Astrocyte (in vitro differentiated cells and primary cell): ENCODE measurements around the gene DMRT2. TPM values are rescaled to one million over a fixed set of nuclear protein-coding genes. Genes with fewer than 3 reads are reported as not detected.

Experiments
- DNase-seq: peaks from one replicate; pipeline ENCODE4 v3.0.0-alpha.2; 2010; ENCODE audit warnings: low read depth
- FAIRE-seq: peaks from 2 replicates; lab custom pipeline; 2011; peaks lifted over from hg19 to GRCh38; lab: Jason Lieb, UNC
- H2AFZ ChIP-seq: 2 replicates; pipeline ENCODE4 v1.6.0; 2012; ENCODE audit warnings: low read depth, low read length, inconsistent platforms
- H3K27ac ChIP-seq: 2 replicates; pipeline ENCODE4 v1.5.1; 2011; ENCODE audit warnings: low read depth, low read length, inconsistent platforms
- H3K27me3 ChIP-seq: 2 replicates; pipeline ENCODE4 v1.6.0; 2011; ENCODE audit warnings: low read length, inconsistent platforms; ENCODE audit not compliant: insufficient read depth
- H3K36me3 ChIP-seq: 2 replicates; pipeline ENCODE4 v1.5.1; 2011; ENCODE audit warnings: low read length, inconsistent platforms; ENCODE audit not compliant: insufficient read depth
- H3K4me1 ChIP-seq: 2 replicates; pipeline ENCODE4 v1.5.1; 2011; ENCODE audit warnings: low read length, inconsistent platforms; ENCODE audit not compliant: insufficient read depth
- H3K4me2 ChIP-seq: 2 replicates; pipeline ENCODE4 v1.6.0; 2012; ENCODE audit warnings: low read length, inconsistent platforms
- H3K4me3 ChIP-seq: 2 replicates; pipeline ENCODE4 v1.5.1; 2011; ENCODE audit warnings: low read depth, mild to moderate bottlenecking, low read length, inconsistent platforms; ENCODE audit not compliant: insufficient read depth
- H3K79me2 ChIP-seq: 2 replicates; pipeline ENCODE4 v1.6.0; 2012; ENCODE audit warnings: mild to moderate bottlenecking, low read length, inconsistent platforms; ENCODE audit not compliant: insufficient read depth
- H3K9ac ChIP-seq: 2 replicates; pipeline ENCODE4 v1.6.0; 2012; ENCODE audit warnings: mild to moderate bottlenecking, low read length, inconsistent platforms
- H3K9me3 ChIP-seq: 2 replicates; pipeline ENCODE4 v1.5.1; 2012; ENCODE audit warnings: low read depth, mild to moderate bottlenecking, low read length, inconsistent platforms; ENCODE audit not compliant: insufficient read depth
- H4K20me1 ChIP-seq: 2 replicates; pipeline ENCODE4 v1.6.0; 2012; ENCODE audit warnings: low read length, inconsistent platforms; ENCODE audit not compliant: insufficient read depth
- H3K27ac Mint-ChIP-seq: one replicate; pipeline ENCODE4 v1.8.0; 2021; ENCODE audit warnings: mild to moderate bottlenecking, mixed read lengths; ENCODE audit not compliant: unreplicated experiment
- H3K27me3 Mint-ChIP-seq: one replicate; pipeline ENCODE4 v1.8.0; 2021; ENCODE audit warnings: low read depth, mixed read lengths; ENCODE audit not compliant: unreplicated experiment
- H3K36me3 Mint-ChIP-seq: one replicate; pipeline ENCODE4 v1.8.0; 2021; ENCODE audit warnings: low read depth, mixed read lengths; ENCODE audit not compliant: unreplicated experiment
- H3K4me1 Mint-ChIP-seq: one replicate; pipeline ENCODE4 v1.8.0; 2021; ENCODE audit warnings: low read depth, mixed read lengths; ENCODE audit not compliant: unreplicated experiment
- H3K4me3 Mint-ChIP-seq: one replicate; pipeline ENCODE4 v1.8.0; 2021; ENCODE audit warnings: mild to moderate bottlenecking, moderate library complexity, mixed read lengths; ENCODE audit not compliant: unreplicated experiment
- H3K9me3 Mint-ChIP-seq: one replicate; pipeline ENCODE4 v1.8.0; 2021; ENCODE audit warnings: mild to moderate bottlenecking, mixed read lengths; ENCODE audit not compliant: unreplicated experiment
- EZH2 ChIP-seq: IDR thresholded peaks from 2 replicates; pipeline ENCODE4 v1.6.1; 2012; ENCODE audit warnings: mild to moderate bottlenecking, low read length, inconsistent platforms; ENCODE audit not compliant: insufficient read depth
- total RNA-seq: library from RNA; stranded (reverse); gene quantifications from 2 replicates; pipeline ENCODE4 v1.2.1, GENCODE V29; 2021
- TF ChIP-seq, protein P1 (sequence below): IDR thresholded peaks from 2 replicates; pipeline ENCODE4 v1.5.1; 2011; ENCODE audit warnings: low read depth, mild to moderate bottlenecking, inconsistent platforms, low read length, moderate library complexity; ENCODE audit not compliant: insufficient read depth

DMRT2 gene
- total RNA-seq, 1 donor from 2014 or later: 0.18 TPM

DNA sequence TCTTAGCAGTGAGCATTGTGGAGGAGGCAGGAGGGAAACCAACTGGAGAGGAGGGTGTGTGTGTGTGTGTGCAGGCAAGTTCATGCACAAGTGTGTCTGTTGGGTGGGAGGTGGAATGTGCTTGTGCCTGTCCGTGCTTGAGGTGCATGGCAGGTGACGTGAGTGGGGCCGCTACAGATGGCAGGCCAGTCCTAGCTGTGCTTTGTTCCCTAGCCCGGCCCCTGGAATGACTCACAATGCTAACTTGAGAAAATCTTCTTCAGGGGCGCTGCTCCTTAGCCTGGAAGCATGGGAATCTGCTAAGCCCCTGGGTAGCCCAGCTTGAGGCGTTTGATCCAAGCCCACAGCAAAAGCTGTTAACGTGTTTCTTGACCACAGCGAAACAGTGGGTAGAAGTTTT, 25.0 kb upstream of the DMRT2 start:
- Mint-ChIP-seq H3K36me3 (no peaks in the 10 kb centered on the region), H3K27me3 (peaks cover 14% of the 10 kb centered on the region), H3K4me1 (no peaks in the 10 kb centered on the region), H3K9me3 (peaks cover 1% of the 10 kb centered on the region), H3K4me3 (no peak overlapping the region), H3K27ac (no peak overlapping the region)
- Histone ChIP-seq H3K36me3 (no peaks in the 10 kb centered on the region), H3K4me2 (no peak overlapping the region), H3K9ac (no peak overlapping the region), H3K9me3 (no peaks in the 10 kb centered on the region), H2AFZ (no peak overlapping the region), H4K20me1 (no peaks in the 10 kb centered on the region), H3K79me2 (no peaks in the 10 kb centered on the region), H3K27ac (no peak overlapping the region), H3K4me1 (no peaks in the 10 kb centered on the region), H3K4me3 (no peak overlapping the region), H3K27me3 (no peaks in the 10 kb centered on the region)
- no peak for DNase-seq
- TF ChIP-seq, protein P1, sequence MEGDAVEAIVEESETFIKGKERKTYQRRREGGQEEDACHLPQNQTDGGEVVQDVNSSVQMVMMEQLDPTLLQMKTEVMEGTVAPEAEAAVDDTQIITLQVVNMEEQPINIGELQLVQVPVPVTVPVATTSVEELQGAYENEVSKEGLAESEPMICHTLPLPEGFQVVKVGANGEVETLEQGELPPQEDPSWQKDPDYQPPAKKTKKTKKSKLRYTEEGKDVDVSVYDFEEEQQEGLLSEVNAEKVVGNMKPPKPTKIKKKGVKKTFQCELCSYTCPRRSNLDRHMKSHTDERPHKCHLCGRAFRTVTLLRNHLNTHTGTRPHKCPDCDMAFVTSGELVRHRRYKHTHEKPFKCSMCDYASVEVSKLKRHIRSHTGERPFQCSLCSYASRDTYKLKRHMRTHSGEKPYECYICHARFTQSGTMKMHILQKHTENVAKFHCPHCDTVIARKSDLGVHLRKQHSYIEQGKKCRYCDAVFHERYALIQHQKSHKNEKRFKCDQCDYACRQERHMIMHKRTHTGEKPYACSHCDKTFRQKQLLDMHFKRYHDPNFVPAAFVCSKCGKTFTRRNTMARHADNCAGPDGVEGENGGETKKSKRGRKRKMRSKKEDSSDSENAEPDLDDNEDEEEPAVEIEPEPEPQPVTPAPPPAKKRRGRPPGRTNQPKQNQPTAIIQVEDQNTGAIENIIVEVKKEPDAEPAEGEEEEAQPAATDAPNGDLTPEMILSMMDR: no peak
- no peak for TF ChIP-seq EZH2
- FAIRE-seq: no peak

DNA sequence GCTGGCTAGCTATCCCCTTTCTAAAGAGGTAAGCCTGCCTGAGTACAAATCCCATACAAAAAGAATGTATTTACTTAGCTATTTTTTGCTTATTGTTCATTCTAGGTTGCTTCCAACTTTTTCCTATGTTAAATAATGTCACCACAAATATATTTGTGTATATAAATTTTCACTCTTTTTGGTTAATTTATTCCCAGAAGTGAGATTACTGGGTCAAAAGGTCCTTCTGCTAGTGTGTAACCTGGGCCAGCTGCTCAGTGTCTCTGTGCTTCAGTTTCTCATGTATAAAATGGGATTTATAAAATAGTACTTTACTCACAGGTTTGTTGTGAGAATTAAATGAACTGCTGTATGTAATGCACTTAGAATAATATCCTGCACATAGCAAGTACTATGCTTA, 23.9 kb upstream of the DMRT2 start:
- DNase-seq (no peak), FAIRE-seq (no peak)
- H3K4me1 Mint-ChIP-seq: no peaks in the 10 kb centered on the region
- TF ChIP-seq, protein P1: no peak
- TF ChIP-seq EZH2: no peak
- H3K36me3 ChIP-seq: no peaks in the 10 kb centered on the region
- H3K27me3 ChIP-seq: no peaks in the 10 kb centered on the region
- H3K9me3 Mint-ChIP-seq: no peaks in the 10 kb centered on the region
- H3K27me3 Mint-ChIP-seq: peaks cover 14% of the 10 kb centered on the region
- no peak overlapping the region for H3K9ac ChIP-seq
- no peaks in the 10 kb centered on the region for H3K4me1 ChIP-seq
- H2AFZ ChIP-seq: no peak overlapping the region
- H3K9me3 ChIP-seq: no peaks in the 10 kb centered on the region
- no peak overlapping the region for H3K27ac Mint-ChIP-seq
- no peak overlapping the region for H3K4me3 ChIP-seq
- H3K79me2 ChIP-seq: no peaks in the 10 kb centered on the region
- no peak overlapping the region for H3K4me3 Mint-ChIP-seq
- H3K27ac ChIP-seq: no peak overlapping the region
- no peak overlapping the region for H3K4me2 ChIP-seq
- no peaks in the 10 kb centered on the region for H3K36me3 Mint-ChIP-seq
- no peaks in the 10 kb centered on the region for H4K20me1 ChIP-seq

DNA sequence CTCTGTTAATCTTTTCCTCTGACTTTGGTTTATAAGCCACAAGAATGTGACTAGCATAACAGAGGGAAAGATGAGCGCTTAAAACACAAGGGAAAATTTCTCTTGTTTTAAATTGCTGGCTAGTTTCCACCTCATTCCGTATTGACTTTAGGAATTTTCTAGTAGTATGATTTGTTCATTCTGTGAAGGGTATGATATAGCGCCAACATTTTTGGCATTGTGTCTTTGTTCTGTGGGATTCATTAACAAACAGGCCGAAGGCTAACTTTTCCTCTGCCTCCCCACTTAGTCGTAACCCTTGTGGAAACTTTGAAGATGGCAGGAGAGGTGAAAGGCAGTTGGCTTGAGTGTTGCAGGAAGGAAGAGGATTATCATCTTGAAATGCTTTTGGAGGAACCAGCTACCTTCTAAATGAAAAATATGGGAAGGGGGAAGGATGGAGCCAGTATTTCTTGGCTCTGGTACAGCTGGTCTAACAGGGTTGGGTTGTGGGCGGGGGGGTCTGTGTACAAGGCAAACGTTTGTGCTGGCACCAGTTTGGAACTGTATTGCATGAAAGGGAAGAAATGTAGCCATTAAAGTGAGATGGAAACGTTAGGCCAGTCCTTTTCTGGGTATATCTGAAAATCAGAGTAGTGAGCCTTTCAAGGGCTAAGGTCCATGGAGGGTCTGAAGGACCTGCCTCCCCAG, 21.5 kb upstream of the DMRT2 start:
- H3K4me1 Mint-ChIP-seq: no peaks in the 10 kb centered on the region
- Histone ChIP-seq H3K9me3 (no peaks in the 10 kb centered on the region), H3K4me1 (no peaks in the 10 kb centered on the region), H3K4me2 (no peak overlapping the region), H3K27ac (no peak overlapping the region), H3K36me3 (no peaks in the 10 kb centered on the region), H3K79me2 (no peaks in the 10 kb centered on the region), H2AFZ (no peak overlapping the region), H4K20me1 (no peaks in the 10 kb centered on the region), H3K9ac (no peak overlapping the region), H3K4me3 (no peak overlapping the region), H3K27me3 (no peaks in the 10 kb centered on the region)
- H3K36me3 Mint-ChIP-seq: no peaks in the 10 kb centered on the region
- no peak overlapping the region for H3K27ac Mint-ChIP-seq
- peaks cover 24% of the 10 kb centered on the region for H3K27me3 Mint-ChIP-seq
- no peak overlapping the region for H3K4me3 Mint-ChIP-seq
- no peaks in the 10 kb centered on the region for H3K9me3 Mint-ChIP-seq
- FAIRE-seq: no peak
- no peak for TF ChIP-seq EZH2
- TF ChIP-seq, protein P1: no peak
- no peak for DNase-seq
